DND-41 (cell line): ENCODE results near the gene TMEM163.

Experiments used
- EZH2 ChIP-seq: IDR thresholded peaks from 3 replicates; pipeline ENCODE4 v1.6.1; 2012; ENCODE audit warnings: borderline replicate concordance, low read depth, mild to moderate bottlenecking, moderate library complexity, low read length, inconsistent platforms; ENCODE audit not compliant: severe bottlenecking
- TF ChIP-seq, protein P1 (sequence below): IDR thresholded peaks from 2 replicates; pipeline ENCODE4 v1.5.1; 2012; ENCODE audit warnings: borderline replicate concordance, low read length, moderate library complexity, mild to moderate bottlenecking; ENCODE audit not compliant: poor library complexity, severe bottlenecking; ENCODE audit errors: extremely low read depth

DNA sequence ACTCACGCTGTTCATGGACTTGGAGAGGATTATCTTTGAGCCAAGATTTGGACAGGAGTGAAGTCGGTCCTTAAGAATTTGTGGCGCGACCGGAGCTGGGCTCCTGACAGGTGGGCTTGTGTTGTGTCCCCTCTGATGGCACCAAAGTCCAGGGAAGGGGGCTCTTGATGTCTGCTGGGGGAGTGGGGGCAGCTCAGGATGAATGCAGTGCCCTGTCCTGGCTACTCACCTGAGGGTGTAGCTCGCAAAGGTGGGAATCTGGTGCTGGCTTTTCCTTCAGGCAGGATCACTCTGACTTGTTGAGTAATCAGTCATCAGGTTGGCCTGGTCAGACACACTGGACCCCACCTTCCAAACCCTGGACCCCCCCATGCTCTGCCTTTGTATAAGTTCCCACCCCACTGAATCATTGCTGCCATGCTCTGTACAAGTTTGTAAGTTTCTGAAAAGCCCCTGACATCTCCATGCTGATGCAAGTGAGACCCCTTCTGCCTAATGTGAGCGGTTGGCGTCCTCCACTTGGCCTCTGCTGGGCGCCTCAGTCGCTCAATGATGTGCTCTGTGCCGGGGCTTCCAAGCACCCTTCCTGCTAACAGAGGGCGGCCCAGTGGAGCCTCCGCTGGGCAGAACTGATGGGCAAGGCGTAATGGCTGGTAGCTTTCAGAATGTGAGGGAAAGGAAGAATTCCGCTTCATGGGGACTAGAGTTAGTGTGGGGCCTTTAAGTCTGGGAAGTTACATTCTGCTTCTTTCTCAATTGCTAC, 268.9 kb downstream of the TMEM163 start:
- TF ChIP-seq, protein P1, sequence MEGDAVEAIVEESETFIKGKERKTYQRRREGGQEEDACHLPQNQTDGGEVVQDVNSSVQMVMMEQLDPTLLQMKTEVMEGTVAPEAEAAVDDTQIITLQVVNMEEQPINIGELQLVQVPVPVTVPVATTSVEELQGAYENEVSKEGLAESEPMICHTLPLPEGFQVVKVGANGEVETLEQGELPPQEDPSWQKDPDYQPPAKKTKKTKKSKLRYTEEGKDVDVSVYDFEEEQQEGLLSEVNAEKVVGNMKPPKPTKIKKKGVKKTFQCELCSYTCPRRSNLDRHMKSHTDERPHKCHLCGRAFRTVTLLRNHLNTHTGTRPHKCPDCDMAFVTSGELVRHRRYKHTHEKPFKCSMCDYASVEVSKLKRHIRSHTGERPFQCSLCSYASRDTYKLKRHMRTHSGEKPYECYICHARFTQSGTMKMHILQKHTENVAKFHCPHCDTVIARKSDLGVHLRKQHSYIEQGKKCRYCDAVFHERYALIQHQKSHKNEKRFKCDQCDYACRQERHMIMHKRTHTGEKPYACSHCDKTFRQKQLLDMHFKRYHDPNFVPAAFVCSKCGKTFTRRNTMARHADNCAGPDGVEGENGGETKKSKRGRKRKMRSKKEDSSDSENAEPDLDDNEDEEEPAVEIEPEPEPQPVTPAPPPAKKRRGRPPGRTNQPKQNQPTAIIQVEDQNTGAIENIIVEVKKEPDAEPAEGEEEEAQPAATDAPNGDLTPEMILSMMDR: no peak
- no peak for TF ChIP-seq EZH2
